NCI-H2107 (cell line): Measurements from ENCODE around the gene RAB10.
"Not testable (repeated sequence)": the region's sequence is repeated elsewhere in the genome, so short reads cannot be mapped to it uniquely, and the experiment has no call there.

Experiments
- DNase-seq: peaks from one replicate; lab custom pipeline; 2025; lab: John Stamatoyannopoulos, UW

RAB10 gene

DNA sequence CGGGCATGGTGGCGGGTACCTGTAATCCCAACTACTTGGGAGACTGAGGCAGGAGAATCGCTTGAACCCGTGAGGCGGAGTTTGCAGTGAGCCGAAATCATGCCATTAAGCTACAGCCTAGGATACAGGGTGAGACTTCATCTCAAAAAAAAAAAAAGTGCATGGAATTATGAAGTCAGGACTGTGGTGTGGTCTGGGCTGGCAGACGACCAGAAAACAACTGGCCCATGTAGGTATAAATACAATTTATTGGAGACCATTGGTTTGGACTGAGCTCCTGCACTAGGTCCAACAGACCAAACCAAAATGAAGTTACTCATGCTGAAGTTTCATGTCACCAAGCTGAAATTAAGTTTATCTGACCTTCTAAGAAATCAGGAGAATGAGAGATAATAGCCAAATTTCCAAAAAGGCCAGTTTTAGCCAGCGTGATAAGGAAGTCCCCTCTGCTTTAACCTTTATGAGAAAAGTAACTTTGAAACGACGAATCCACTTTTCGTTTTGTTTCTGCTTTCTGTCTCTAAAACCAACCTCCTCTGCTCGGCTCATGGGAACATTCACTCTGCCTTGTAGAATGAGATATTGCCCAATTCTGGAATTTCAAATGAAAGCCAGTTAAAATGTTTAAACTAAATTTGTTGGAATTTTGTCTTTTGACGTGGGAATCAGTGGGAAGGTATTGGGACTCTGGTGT is 17.7 kb upstream of the RAB10 start:
- DNase-seq = no peak

DNA sequence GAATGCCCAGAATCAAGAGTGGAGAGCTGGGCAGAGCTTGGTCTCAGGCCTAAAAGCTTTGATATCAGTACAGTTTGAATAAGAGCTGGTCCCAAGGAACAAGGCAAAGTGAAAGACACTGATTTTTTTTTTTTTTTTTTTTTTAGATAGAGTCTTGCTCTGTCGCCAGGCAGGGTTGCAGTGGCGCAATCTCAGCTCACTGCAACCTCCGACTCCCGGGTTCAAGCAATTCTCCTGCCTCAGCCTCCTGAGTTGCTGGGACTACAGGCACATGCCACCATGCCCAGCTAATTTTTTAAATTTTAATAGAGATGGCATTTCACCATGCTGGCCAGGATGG is 17.2 kb upstream of the RAB10 start:
- DNase-seq = not testable (repeated sequence)

DNA sequence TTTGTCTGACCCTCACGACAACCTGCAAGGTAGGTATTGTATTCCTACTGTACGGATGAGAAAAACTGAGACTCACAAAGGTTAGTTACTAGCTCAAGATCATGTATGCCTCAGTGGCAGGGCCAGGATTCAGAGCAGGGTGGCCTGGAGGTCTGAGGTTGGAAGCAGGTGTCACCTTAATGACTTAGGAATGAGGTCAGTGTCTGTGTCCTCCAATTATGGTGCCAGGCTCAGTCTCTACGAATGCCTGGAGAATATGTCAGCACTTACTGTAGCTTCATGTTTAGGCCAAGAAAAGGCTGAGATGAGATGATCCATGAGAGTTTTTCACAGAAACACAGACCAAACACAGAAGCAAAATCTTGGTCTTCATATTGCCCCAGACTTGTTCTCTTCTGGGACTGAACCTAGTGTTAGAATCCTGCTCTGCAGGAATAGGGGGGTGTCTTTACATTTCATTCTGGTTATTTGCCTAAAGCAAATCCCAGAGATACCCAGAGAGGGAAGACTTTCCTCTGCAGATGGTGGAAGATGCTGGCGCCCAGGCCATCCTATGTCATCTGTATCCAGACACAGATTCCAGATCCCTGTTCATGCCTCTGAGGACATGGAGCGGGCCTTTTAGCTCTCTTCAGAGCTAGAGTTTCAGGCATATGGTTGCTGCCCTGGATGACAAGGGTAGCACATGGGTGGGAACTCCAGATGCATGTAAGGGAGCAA is 16.3 kb upstream of the RAB10 start:
- no peak for DNase-seq

DNA sequence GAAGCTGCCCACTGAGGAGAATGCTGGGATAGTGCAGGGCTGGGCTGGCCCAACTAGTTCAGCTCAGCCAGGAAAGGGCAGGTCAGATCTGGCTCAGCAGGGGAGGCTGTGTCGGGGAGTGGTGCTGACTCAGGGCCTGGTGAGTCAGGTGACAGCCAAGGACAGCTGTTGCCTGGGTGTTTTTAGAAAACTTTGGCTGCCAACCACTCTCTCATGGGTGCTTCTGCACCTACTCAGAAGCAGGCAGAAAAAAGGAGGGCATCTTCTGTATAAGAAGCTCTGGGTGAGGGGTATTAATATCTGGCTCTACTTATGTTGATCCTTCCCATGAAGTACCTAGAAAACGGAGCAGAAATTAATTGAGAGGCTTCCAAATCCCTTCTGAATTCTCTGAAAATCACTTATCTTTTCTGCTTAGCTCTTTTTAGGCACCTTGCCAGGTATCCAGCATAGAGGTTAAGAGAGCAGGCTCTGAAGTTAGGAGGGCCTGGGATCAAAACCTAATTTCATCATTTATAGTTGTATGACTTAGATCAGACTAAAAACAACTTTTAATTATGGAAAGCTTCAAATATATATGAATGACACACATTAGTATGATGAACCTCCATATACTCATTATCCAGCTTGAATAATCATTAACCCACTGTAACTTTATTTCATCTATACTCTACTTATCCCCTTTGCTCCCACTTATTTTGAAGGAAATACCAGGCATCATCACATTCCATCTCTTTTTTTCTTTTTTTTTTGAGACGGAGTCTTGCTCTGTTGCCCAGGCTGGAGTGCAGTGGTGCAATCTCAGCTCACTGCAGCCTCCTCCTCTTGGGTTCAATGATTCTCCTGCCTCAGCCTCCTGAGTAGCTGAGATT is 15.5 kb upstream of the RAB10 start:
- DNase-seq = no peak

DNA sequence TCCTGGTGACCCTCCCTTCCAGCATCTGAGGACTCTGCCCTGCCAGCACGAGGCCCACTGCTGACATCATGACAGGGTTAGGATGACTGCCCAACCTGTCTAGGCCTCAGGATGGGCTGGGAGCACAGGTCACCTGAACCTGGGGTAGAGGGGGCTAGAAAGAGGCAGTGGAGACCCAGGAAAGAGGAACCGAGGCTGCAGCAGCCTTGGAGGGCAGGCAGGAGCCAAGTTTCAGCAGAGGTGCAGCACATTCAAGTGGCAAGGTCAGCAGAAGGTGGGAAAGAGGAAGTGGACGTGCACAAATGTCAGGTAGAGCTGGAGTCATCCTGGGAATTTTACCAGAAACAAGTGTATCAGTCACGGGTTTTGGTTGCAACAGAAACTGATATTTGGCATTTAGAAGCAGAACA is 13.6 kb upstream of the RAB10 start:
- no peak for DNase-seq

DNA sequence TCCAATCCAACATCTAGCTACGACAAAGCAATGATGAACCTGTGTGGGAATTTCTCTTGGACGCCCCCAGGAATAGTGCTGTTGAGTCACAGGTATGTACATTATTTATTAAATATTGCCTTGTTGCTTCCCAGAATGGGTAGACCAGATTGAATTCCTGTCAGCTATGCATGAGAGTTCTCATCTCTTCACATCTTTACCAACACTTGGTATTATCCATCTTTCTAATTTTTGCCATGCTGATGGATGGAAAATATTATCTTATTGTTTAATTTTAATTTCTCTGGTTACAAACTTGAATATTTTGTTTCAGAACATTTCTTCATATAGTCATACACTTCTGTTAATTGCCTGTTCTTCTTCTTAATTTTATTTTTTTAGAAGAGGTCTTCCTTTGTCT is 9.6 kb upstream of the RAB10 start:
- DNase-seq = no peak

DNA sequence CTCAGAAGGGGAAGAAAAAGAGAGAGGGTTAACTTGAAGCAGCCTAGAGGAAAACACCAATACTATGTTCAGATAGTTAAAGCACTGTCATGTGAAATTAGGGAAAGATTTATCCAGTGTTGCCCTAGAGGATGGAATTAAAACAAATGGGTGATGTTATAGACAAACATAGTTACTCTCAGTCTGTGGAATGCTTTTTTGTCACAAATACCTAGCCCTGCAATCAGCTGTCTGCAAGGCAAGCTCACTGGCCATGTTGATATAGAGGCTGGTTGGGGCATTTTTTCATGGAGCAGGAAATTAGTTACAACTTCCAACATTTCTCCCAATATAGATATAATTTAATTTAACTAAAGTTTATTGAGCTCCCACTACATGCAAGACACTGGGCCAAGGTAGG is 8.4 kb upstream of the RAB10 start:
- DNase-seq = no peak

DNA sequence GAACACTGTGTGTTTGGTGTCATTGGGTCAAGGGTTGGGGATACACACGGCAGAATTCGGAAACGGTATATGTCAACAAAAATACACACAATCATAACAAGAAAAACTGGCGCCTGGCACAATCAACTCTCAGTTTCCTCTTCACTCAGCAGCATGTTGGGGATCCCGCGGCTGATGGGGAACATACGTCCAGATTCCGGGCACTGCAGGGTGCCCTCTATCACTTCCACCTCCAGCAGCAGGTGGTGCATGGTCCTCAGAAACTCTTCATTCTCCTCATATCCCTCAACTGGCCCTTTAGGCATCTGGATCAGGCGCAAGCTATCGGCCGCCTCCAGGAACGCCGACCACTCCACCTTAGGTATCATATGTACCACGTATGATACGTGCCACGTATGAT is 5.8 kb upstream of the RAB10 start:
- not testable (repeated sequence) for DNase-seq

DNA sequence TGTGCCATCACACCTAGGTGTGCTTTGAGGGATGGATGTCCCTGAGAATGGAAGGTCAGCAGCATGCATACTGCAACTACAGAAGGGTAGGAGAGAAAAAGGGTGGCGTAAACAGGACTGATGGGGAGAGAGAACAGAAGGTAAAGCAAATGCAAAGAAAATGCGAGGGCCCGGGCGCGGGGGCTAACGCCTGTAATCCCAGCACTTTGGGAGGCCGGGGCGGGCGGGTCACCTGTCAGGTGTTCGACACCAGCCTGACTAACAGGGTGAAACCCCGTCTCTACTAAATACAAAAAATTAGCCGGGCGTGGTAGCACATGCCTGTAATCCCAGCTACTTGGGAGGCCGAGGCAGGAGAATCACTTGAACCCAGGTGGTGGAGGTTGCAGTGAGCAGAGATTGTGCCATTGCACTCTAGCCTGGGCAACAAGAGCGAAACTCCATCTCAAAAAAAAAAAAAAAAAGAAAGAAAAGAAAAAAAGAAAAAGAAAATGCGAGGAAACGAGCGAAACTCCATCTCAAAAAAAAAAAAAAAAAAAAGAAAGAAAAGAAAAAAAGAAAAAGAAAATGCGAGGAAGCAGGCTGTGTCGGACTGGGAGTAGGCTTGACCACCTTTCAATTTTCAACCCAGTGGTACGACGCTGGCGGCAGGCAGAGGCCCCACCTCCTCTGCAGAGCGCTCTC is 1.2 kb upstream of the RAB10 start:
- DNase-seq = not testable (repeated sequence)

DNA sequence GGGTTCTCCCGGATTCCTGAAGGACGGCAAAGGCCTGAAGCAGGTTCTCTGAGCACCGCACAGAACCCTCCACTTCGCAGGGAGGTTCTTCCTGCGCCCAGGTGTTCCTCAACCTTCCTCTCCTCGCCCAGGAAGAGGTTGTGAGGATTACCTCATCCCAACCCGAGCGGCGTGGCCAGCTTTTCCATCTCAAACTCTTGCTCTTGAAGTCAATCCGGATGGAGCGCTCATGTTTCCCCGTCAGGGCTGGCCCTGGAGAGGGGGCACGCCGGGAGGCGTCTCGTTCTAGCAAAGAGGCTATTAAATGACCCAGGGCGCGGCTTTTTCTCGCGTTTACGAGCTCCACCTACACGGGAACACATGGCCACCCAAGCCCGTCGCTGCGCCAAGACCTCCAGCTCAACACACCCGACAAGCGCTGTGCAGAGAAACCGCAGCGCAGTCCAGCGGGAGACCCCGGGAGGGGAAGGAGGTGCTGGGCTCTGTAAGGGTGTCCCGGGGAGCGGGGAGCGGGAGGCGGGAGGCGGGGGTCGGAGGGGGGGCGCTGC is 540 bp upstream of the RAB10 start:
- DNase-seq = peak; percentile 92

DNA sequence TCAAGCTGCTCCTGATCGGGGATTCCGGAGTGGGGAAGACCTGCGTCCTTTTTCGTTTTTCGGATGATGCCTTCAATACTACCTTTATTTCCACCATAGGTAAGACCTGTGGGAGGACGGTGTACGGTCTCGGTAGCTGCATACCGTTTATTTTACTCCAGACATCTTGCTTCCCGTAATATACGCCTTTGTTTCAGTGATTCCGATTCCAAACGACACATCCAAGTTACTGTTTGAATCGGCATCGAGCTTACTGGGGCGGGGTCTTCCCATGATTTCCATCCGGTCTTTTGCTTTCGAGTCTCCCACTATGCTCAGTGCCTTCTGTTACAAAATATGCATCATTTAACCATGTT is 731 bp downstream of the RAB10 start:
- no peak for DNase-seq

DNA sequence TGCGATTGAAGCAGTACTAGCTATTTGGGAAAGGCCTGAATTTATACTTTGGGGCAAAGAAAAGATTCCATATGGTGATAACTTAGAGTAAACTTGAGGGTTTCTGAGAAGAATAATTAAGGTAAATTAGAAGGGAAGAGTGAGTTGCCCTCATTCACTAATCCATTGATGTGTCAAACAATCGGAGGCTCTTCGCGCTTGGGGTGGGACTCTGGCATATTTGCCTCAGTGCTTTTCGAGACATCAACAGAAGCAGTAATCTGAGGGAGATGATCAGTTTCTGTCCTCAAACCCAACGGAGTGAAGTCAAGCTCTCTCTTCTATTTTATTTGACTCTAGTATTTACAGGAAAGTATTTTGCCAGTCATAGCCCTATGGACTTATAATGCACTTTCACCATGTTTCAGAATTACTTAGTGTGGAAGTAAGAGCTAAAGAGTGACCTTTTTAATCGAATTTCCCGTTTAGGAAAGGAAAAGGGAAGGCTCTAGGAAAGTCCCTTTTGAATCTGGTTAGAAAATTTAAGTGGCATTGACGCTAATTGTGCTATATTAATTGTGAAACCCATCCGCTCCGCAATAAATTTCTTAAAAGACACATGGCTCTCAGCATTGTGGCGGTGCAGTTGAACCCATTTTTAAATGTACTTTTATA is 1.3 kb downstream of the RAB10 start:
- no peak for DNase-seq

DNA sequence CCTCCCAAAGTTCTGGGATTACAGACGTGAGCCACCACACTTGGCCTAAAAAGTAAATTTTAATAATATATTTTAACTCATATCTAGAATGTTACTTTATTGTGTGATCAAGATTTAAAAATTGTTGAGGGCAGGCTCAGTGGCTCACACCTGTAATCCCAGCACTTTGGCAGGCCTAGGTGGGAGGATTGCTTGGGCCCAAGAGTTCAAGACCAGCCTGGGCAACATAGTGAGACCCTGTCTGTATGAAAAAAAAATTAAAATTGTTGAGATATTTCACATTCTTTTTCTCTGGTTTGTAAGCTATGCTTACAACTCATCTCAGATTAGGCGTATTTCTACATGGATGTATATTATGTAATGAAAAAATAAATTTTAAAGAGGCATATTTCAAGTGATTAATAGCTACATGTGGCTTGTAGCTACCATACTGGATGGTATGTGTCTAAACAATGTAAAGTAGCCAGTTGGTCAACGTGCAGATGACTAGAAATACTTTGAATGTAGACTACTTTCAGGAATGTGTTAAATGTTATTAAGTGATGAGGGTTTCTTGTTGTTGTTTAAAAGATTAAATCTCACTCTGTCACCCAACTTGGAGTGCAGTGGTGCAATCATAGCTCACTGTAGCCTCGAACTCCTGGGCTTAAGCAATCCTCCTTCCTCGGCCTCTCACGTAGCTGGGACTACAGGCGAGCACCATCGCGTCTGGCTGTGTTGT is 5.9 kb downstream of the RAB10 start:
- DNase-seq = no peak

DNA sequence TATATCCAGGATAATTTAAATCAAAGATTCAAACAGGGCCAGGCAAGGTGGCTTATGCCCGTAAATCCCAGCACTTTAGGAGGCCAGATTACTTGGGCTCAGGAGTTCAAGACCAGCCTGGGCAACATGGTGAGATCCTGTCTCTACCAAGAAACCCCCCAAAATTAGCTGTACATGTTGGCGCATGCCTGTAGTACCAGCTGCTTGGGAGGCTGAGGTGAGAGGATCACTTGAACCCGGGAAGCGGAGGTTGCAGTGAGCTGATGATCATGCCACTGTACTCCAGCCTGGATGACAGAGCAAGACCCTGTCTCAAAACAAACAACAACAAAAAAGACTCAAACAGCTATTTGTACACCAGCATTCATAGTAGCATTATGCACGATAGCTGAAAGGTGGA is 9.2 kb downstream of the RAB10 start:
- no peak for DNase-seq

DNA sequence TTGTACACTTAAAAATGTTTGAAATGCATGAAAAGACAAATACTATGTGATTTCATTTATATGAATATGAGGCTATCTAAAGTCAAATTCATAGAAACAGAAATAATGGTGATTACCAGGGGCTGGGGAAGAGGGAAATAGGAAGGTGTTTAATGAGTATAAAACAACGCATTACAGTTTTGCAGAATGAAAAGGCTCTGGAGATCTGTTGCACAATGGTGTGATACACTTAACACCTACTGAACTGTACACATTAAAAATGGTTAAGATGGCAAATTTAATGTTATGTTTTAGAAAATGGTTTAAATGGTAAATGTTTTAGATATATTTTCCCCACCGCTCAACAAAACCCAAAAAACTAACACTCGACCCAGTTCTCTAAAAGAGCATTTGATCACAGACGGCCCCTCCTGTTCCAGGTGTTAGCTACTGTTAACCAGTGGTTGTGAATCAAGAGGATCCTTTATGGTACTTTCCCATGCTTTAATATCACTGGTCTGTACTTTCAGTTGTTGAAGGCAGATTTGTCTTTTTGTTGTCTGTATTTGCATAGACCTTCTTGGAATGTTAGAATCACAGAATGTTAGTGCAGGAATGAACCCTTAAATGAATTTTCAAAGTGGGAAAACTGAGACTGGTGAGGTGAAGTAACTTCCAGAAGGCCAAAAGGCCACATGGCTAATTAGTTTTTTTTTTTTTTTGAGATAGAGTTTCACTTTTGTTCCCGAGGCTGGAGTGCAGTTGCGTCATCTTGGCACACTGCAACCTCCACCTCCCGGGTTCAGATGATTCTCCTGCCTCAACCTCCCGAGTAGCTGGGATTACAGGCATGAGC is 10.2 kb downstream of the RAB10 start:
- no peak for DNase-seq

DNA sequence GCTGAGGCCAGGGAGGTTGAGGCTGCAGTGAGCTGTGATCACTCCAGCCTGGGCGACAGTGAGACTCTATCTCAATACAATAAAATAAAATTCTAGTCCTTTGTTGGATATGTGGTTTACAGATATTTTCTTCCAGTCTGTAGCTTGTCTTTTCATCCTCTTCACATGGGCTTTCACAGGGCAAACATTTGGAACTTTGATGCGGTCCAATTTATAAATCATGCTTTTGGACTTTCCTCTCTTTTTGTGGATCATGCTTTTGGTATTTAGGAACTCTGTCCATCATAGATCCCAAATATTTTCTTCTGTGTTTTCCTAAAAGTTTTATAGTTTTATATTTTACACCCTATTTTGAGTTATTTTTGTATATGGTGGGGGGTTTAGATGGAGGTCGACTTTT is 14.9 kb downstream of the RAB10 start:
- DNase-seq = no peak

DNA sequence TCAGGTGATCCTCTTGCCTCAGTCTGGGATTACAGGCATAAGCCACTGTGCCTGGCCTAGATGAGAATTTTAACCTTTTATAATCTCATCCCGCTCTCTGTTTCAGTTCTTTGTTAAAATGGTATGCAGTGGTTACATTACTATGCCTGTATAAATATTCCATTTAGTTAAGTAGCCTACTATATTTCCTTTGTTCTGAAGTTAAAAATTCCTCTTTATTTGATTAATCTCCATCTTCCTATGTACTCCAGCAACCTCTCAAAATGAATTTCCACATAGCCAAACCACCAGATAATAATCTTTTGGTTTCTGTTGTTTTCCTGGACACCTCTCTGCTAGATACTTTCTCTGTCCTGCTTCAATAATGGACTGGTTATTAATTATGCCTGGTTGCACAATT is 15.8 kb downstream of the RAB10 start:
- DNase-seq = no peak

DNA sequence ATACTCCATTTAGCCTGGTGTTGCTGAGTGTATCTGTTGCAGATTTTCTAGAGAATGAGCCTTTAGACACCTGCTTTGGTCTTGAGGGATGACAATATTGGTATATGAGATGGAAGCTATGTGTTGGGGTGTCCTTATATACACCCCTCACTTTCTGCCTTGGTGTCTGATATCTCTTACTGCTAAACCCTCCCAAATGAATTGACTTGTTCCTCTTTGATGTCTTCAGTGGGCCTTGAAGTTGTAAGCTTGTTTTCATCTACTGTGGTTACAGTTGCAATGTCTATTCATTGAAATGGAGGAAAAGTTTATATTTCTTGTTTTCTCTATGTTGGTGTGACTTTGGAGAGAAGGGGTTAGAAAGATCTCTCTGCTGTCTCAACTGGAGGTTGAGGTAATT is 18.9 kb downstream of the RAB10 start:
- no peak for DNase-seq

DNA sequence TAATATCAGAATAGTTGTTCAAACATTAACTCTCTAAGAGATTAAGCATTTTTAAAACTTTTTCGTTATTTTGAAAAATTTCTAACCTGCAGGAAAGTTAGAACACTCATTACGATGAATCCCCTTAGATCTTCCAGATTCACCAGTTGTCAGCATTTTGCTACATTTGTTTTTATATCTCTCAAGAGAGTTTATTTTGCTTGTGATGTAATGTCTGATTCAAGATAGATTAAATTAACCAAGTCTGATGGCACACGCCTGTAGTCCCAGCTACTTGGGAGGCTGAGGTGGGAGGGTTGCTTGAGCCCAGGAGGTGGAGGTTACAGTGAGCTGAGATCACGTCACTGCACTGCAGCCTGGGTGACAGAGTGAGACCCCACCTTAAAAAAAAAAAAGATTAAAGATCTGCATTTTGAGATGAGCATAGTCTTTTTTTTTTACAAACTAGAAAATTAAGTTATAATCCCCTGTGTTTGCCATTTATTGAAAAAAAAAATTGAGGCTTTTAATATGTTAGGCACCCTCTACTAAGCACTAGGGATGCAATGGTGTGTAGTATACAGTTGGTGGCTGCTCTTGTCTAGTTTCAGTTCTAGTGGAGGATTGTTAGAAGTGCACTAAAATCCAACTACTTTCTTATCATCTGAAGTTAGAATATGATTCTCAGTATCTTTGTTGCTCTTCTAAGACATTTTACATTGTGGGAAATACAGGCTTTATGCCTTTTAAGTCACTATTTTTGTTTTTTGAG is 20.9 kb downstream of the RAB10 start:
- DNase-seq = no peak
